Limb (tissue), 2 donors: ENCODE data around the gene UPK3A.

ENCODE experiments used
- DNase-seq, 2 donors: peaks; one replicate each; pipeline ENCODE4 v3.0.0-alpha.2; 2016; ENCODE audit errors: extremely low spot score in 2 of 2

The UPK3A gene

GRCh38 chr22:45329530-45329936, 44.8 kb downstream of the UPK3A start:
- DNase-seq = peak in 1 of 2 donors; percentile 65

- no peak for DNase-seq
Observed at GRCh38 chr22:45330548-45330947, 45.8 kb downstream of the UPK3A start.

GRCh38 chr22:45331486-45331885, 46.7 kb downstream of the UPK3A start:
- DNase-seq = no peak

GRCh38 chr22:45332001-45332400, 47.3 kb downstream of the UPK3A start:
- no peak for DNase-seq

GRCh38 chr22:45334068-45334467, 49.3 kb downstream of the UPK3A start:
- no peak for DNase-seq

GRCh38 chr22:45334528-45334927, 49.8 kb downstream of the UPK3A start:
- DNase-seq = no peak

- peak in 1 of 2 donors; percentile 41 for DNase-seq
Observed at GRCh38 chr22:45335021-45335818, 50.5 kb downstream of the UPK3A start.

GRCh38 chr22:45335854-45336522, 51.2 kb downstream of the UPK3A start:
- DNase-seq = no peak

- DNase-seq = peak; percentile 27 to 61
Observed at GRCh38 chr22:45336971-45337431, 52.3 kb downstream of the UPK3A start.

- DNase-seq = no peak
Observed at GRCh38 chr22:45337536-45337935, 52.8 kb downstream of the UPK3A start.

- no peak for DNase-seq
Observed at GRCh38 chr22:45338795-45339194, 54.0 kb downstream of the UPK3A start.

GRCh38 chr22:45340323-45340722, 55.6 kb downstream of the UPK3A start:
- DNase-seq = no peak

- no peak for DNase-seq
Observed at GRCh38 chr22:45341498-45341897, 56.7 kb downstream of the UPK3A start.

GRCh38 chr22:45343143-45343542, 58.4 kb downstream of the UPK3A start:
- DNase-seq = no peak

GRCh38 chr22:45344334-45344733, 59.6 kb downstream of the UPK3A start:
- DNase-seq = no peak
